Keratinocyte (primary cell): ENCODE results near the gene MAD1L1. TPM values are rescaled to one million over a fixed set of nuclear protein-coding genes. Genes with fewer than 3 reads are reported as not detected.

Experiments
- DNase-seq: peaks from one replicate; pipeline ENCODE4 v3.0.0-alpha.2; 2011; ENCODE audit warnings: low read depth, missing footprints, low spot score
- FAIRE-seq: peaks from 2 replicates; lab custom pipeline; 2011; peaks lifted over from hg19 to GRCh38; lab: Jason Lieb, UNC
- H2AFZ ChIP-seq: 2 replicates; pipeline ENCODE4 v1.6.0; 2012; ENCODE audit warnings: low read length, control low read depth, inconsistent platforms; ENCODE audit not compliant: control insufficient read depth
- H3K27ac ChIP-seq: 2 replicates; pipeline ENCODE4 v1.5.1; 2011; ENCODE audit warnings: low read length; ENCODE audit not compliant: control insufficient read depth, insufficient read depth
- H3K27me3 ChIP-seq: 3 replicates; pipeline ENCODE4 v1.6.0; 2011; ENCODE audit warnings: low read length; ENCODE audit not compliant: control insufficient read depth, insufficient read depth; ENCODE audit errors: extremely low read depth
- H3K36me3 ChIP-seq, 2 experiments: 2 replicates in 1 of 2; 3 replicates in 1 of 2; pipeline ENCODE4 v1.5.1; 2011; ENCODE audit warnings: low read length in 2 of 2, mild to moderate bottlenecking in 1 of 2; ENCODE audit not compliant: control insufficient read depth in 2 of 2, insufficient read depth in 2 of 2; ENCODE audit errors: extremely low read depth in 1 of 2
- H3K4me1 ChIP-seq: 3 replicates; pipeline ENCODE4 v1.5.1; 2011; ENCODE audit warnings: low read length; ENCODE audit not compliant: control insufficient read depth, insufficient read depth; ENCODE audit errors: extremely low read depth
- H3K4me2 ChIP-seq: 3 replicates; pipeline ENCODE4 v1.6.0; 2011; ENCODE audit warnings: low read depth, low read length; ENCODE audit not compliant: control insufficient read depth, insufficient read depth; ENCODE audit errors: extremely low read depth
- H3K4me3 ChIP-seq, 3 experiments: fragments of 200-600 bp in 1 of 3; sonication (generic) in 1 of 3; 2 replicates in 2 of 3; 3 replicates in 1 of 3; pipeline ENCODE4 v1.5.1; 2011 to 2016; ENCODE audit warnings: low read length in 3 of 3, mild to moderate bottlenecking in 3 of 3, control low read depth in 2 of 3, inconsistent platforms in 1 of 3, low read depth in 1 of 3, mixed read lengths in 1 of 3, mixed run types in 1 of 3, moderate library complexity in 1 of 3; ENCODE audit not compliant: control insufficient read depth in 2 of 3, insufficient read depth in 2 of 3; ENCODE audit errors: extremely low read depth in 1 of 3
- H3K79me2 ChIP-seq: 2 replicates; pipeline ENCODE4 v1.6.0; 2012; ENCODE audit warnings: low read length; ENCODE audit not compliant: control insufficient read depth, insufficient read depth
- H3K9ac ChIP-seq: 3 replicates; pipeline ENCODE4 v1.6.0; 2011; ENCODE audit warnings: low read length; ENCODE audit not compliant: control insufficient read depth, insufficient read depth; ENCODE audit errors: extremely low read depth
- H3K9me1 ChIP-seq: 3 replicates; pipeline ENCODE4 v1.6.0; 2011; ENCODE audit warnings: low read length; ENCODE audit not compliant: control insufficient read depth, insufficient read depth; ENCODE audit errors: extremely low read depth
- H3K9me3 ChIP-seq: 2 replicates; pipeline ENCODE4 v1.5.1; 2012; ENCODE audit warnings: low read depth, low read length; ENCODE audit not compliant: control insufficient read depth
- H4K20me1 ChIP-seq: 3 replicates; pipeline ENCODE4 v1.6.0; 2011; ENCODE audit warnings: low read length; ENCODE audit not compliant: control insufficient read depth, insufficient read depth; ENCODE audit errors: extremely low read depth
- EZH2 ChIP-seq: IDR thresholded peaks from one replicate; pipeline ENCODE4 v1.6.1; 2012; ENCODE audit warnings: inconsistent platforms, mild to moderate bottlenecking, low read length, moderate library complexity
- dilution Hi-C: fragments of 300-500 bp; cut with MboI; formaldehyde crosslinking; loops from one replicate; pipeline ENCODE4 v1.7.0; 2020; ENCODE audit warnings: low sequenced_read_pairs; ENCODE audit not compliant: extremely low pct_ligation_motif_present
- polyA plus RNA-seq, 5 experiments: library from polyadenylated mRNA; depleted of rRNA in 3 of 5; stranded (reverse) in 3 of 5; stranded (forward) in 1 of 5; unstranded in 1 of 5; fragments of >200 nt; gene quantifications; 1 replicate in 1 of 5; 2 replicates in 3 of 5; 3 replicates in 1 of 5; pipeline versions ENCODE4 v1.2.1 to v1.2.3, GENCODE V29; 2011 to 2012; ENCODE audit warnings: missing spikeins in 2 of 5, low read depth in 1 of 5, low replicate concordance in 1 of 5
- TF ChIP-seq, protein P1 (sequence below), 3 experiments: IDR thresholded peaks in 1 of 3; conservative IDR thresholded peaks in 1 of 3; optimal IDR thresholded peaks in 1 of 3; 2 replicates in 2 of 3; 3 replicates in 1 of 3; pipeline versions ENCODE3 to v1.5.1; 2011; ENCODE audit warnings: low read length in 3 of 3, mild to moderate bottlenecking in 3 of 3, moderate library complexity in 2 of 3, control low read depth in 1 of 3, inconsistent platforms in 1 of 3; ENCODE audit not compliant: insufficient read depth in 2 of 3; ENCODE audit errors: extremely low read depth in 1 of 3

The MAD1L1 gene
- polyA plus RNA-seq, 1 donor (not counting 4 experiments of a cell fraction or from before 2014, with no cell fraction given): 18.0 TPM

DNA sequence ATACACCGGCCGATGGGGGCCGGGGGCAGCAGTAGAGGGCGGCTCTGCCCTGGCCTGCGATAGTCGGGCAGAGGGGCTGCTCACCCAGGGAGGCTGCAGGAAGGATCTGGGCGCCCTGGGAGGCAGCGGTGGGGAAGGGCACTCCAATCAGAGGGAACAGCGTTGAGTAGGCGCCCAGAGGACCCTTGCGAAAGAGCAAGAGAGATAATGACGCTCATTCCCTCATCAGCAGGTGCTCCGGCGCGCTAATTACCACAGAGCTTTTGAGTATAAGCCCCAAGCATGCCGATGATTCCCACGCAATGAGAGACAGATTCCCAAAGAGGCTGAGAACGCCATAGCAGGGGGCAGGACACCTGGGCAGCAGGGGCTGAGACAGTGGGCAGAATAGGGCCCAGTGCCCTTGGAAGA lies 215.3 kb downstream of the MAD1L1 start:
- H3K27me3 ChIP-seq: no peaks in the 10 kb centered on the region
- H3K4me2 ChIP-seq: no peak overlapping the region
- H3K4me1 ChIP-seq: peaks cover 26% of the 10 kb centered on the region
- H3K9me3 ChIP-seq: no peaks in the 10 kb centered on the region
- H3K79me2 ChIP-seq: no peaks in the 10 kb centered on the region
- H2AFZ ChIP-seq: no peak overlapping the region
- H3K9me1 ChIP-seq: no peaks in the 10 kb centered on the region
- no peak for FAIRE-seq
- dilution Hi-C loops: no loop called here
- H3K27ac ChIP-seq: no peak overlapping the region
- no peak for DNase-seq
- TF ChIP-seq, protein P1, sequence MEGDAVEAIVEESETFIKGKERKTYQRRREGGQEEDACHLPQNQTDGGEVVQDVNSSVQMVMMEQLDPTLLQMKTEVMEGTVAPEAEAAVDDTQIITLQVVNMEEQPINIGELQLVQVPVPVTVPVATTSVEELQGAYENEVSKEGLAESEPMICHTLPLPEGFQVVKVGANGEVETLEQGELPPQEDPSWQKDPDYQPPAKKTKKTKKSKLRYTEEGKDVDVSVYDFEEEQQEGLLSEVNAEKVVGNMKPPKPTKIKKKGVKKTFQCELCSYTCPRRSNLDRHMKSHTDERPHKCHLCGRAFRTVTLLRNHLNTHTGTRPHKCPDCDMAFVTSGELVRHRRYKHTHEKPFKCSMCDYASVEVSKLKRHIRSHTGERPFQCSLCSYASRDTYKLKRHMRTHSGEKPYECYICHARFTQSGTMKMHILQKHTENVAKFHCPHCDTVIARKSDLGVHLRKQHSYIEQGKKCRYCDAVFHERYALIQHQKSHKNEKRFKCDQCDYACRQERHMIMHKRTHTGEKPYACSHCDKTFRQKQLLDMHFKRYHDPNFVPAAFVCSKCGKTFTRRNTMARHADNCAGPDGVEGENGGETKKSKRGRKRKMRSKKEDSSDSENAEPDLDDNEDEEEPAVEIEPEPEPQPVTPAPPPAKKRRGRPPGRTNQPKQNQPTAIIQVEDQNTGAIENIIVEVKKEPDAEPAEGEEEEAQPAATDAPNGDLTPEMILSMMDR (optimal IDR thresholded peaks at IDR 0.05 in 1 of 3, IDR thresholded peaks at IDR 0.05 in 1 of 3, conservative IDR thresholded peaks at IDR 0.05 in 1 of 3; ENCODE audit: extremely low read depth in 1 of 3, insufficient read depth in 2 of 3, low read length in 3 of 3): no peak
- no peak for TF ChIP-seq EZH2
- no peak overlapping the region for H3K4me3 ChIP-seq
- H4K20me1 ChIP-seq: no peaks in the 10 kb centered on the region
- no peak overlapping the region for H3K9ac ChIP-seq
- H3K36me3 ChIP-seq: peaks cover 0 to 1% of the 10 kb centered on the region in 2 experiments

DNA sequence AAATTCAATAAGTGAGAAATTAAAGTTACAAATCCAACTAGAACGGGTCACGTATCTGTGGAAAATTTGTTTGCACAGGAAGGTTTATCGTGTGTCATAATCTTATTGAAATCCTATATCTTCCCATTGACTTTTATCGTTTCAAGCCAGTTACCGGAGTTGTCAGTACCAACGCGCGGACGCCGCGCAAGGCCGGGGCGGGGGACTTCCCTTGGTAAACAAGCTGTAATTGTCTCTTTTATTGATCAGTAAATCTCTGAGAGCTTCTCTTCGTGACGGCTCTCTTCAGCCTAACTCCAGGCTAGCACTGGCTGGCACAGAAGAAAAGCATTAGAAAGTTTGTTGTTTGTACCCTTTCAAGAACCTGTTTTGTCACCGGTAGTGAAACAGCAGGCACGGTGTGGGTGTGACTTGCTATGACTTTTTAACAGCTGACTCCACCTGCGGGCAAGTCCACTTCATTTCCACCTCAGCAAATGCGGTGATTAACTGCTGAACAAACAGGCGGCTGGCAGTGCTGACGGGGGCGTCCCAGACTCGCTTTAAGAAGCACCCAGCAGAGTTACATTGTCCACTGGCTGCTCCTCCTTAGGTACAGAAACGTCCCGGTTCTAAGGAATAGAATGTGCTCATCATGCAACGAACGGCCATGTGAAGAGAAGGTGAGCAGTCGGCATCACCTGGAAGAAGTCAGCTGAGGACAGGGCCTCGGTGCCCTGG lies 215.8 kb downstream of the MAD1L1 start:
- no peaks in the 10 kb centered on the region for H3K9me1 ChIP-seq
- H3K79me2 ChIP-seq: no peaks in the 10 kb centered on the region
- DNase-seq (no peak), FAIRE-seq (no peak)
- H3K27ac ChIP-seq: no peak overlapping the region
- no peak overlapping the region for H3K4me2 ChIP-seq
- H3K9ac ChIP-seq: no peak overlapping the region
- no peak for TF ChIP-seq EZH2
- TF ChIP-seq, protein P1 (optimal IDR thresholded peaks at IDR 0.05 in 1 of 3, IDR thresholded peaks at IDR 0.05 in 1 of 3, conservative IDR thresholded peaks at IDR 0.05 in 1 of 3; ENCODE audit: extremely low read depth in 1 of 3, insufficient read depth in 2 of 3, low read length in 3 of 3): no peak
- no peak overlapping the region for H3K4me3 ChIP-seq
- dilution Hi-C loops: no loop called here
- H3K27me3 ChIP-seq: no peaks in the 10 kb centered on the region
- H2AFZ ChIP-seq: no peak overlapping the region
- no peaks in the 10 kb centered on the region for H3K9me3 ChIP-seq
- no peaks in the 10 kb centered on the region for H4K20me1 ChIP-seq
- peaks cover 0 to 2% of the 10 kb centered on the region in 2 experiments for H3K36me3 ChIP-seq
- H3K4me1 ChIP-seq: peaks cover 26% of the 10 kb centered on the region
